ENCODE results near the gene CMTM8.

DNA sequence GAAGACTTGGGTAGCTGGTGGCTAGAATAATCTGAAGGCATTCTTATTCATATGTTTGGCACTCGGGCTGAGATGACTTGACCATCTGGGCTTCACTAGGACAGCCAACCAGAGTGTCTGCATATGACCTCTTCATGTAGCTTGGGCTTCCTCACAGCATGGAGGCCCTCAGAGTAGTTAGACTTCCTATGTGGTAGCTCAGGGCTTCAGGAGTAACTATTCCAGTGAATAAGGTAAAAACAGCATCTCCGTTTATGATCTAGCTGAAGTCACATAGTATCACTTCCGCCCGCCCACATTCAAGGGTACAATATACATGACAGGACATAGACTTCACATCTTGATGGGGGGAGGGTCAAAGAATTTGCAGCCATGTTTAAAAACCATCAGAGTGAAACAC, 18.9 kb upstream of the CMTM8 start:
- TF ChIP-seq CTCF (IDR thresholded peaks at IDR 0.05) (no peak), POLR2AphosphoS5 (IDR thresholded peaks at IDR 0.05; ENCODE audit: insufficient read depth in 1 of 2, low read depth in 1 of 2) (no peak), POLR2A (IDR thresholded peaks at IDR 0.05) (no peak)
